ENCODE results near the gene ALDOB.
A peak's percentile ranks its signal among the peaks of the same experiment; 100 is the strongest.

DNA sequence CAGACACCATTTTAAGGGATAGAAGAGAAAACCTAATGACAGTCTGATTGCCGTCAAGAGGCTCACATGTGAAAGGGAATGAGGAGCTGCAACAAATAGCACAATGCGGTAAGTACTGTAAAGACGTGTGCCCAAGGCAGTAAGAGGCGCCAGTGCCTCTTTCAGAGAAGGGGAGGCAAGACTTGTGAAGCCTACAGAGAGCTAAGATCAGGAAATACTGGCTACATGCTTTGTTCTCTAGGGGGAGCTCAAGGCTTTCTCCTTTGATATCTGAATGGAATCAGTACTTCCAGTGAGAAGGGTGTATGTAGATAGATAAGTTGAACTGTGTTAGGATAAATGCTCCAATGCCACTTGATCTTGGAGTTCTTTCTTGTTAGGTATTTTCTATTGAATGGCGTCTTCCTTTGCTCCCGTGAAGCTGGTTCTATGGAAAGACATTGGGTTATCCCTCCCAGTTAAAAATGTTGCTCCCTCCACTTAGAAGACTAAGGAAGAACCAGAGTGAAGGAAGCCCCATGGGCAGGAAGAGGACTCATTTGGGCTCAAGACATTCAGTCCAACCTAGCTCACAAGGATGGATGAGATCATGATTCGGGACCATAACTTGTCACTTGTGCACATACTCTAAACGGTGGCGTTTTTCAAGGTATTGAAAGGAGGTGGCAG is 23.5 kb upstream of the ALDOB start:
- TF ChIP-seq, protein P1, sequence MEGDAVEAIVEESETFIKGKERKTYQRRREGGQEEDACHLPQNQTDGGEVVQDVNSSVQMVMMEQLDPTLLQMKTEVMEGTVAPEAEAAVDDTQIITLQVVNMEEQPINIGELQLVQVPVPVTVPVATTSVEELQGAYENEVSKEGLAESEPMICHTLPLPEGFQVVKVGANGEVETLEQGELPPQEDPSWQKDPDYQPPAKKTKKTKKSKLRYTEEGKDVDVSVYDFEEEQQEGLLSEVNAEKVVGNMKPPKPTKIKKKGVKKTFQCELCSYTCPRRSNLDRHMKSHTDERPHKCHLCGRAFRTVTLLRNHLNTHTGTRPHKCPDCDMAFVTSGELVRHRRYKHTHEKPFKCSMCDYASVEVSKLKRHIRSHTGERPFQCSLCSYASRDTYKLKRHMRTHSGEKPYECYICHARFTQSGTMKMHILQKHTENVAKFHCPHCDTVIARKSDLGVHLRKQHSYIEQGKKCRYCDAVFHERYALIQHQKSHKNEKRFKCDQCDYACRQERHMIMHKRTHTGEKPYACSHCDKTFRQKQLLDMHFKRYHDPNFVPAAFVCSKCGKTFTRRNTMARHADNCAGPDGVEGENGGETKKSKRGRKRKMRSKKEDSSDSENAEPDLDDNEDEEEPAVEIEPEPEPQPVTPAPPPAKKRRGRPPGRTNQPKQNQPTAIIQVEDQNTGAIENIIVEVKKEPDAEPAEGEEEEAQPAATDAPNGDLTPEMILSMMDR (IDR thresholded peaks at IDR 0.05 in 2 of 3, conservative IDR thresholded peaks at IDR 0.05 in 1 of 3; ENCODE audit: borderline replicate concordance in 1 of 3, insufficient read depth in 1 of 3, low read depth in 2 of 3, low read length in 2 of 3): peak; percentile 72 to 93 (median 79)
- no peak for TF ChIP-seq EZH2 (IDR thresholded peaks at IDR 0.05)
- TF ChIP-seq POLR2AphosphoS5 (IDR thresholded peaks at IDR 0.05; ENCODE audit: low read depth, low read length): no peak
- TF ChIP-seq POLR2A (IDR thresholded peaks at IDR 0.05; ENCODE audit: borderline replicate concordance, extremely low read depth, insufficient read depth, insufficient read length): no peak
- no peak for TF ChIP-seq EZH2phosphoT487 (IDR thresholded peaks at IDR 0.05; ENCODE audit: borderline replicate concordance)
- TF ChIP-seq, protein P2, sequence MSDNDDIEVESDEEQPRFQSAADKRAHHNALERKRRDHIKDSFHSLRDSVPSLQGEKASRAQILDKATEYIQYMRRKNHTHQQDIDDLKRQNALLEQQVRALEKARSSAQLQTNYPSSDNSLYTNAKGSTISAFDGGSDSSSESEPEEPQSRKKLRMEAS (IDR thresholded peaks at IDR 0.05): peak; percentile 62
